Right lung (tissue), 10 donors: ENCODE results near the gene RBAK. TPM values are rescaled to one million over a fixed set of nuclear protein-coding genes. Genes with fewer than 3 reads are reported as not detected.
A peak's percentile ranks its signal among the peaks of the same experiment; 100 is the strongest.
"Not testable (repeated sequence)": the region's sequence is repeated elsewhere in the genome, so short reads cannot be mapped to it uniquely, and the experiment has no call there.

Experiments
- DNase-seq, 2 donors: peaks; one replicate each; pipeline ENCODE4 v3.0.0-alpha.2; 2013
- long read RNA-seq, 8 donors: transcript quantifications; one replicate each; lab custom pipeline, GENCODE V29; 2026
- polyA plus RNA-seq, 5 donors: library from polyadenylated mRNA; unstranded; fragments of 120-200 nt; gene quantifications; one replicate each; pipeline versions ENCODE4 v1.2.1 to v1.2.3, GENCODE V29; 2013; ENCODE audit warnings: inconsistent platforms in 1 of 5, low replicate concordance in 1 of 5; ENCODE audit not compliant: insufficient read length in 5 of 5, insufficient read depth in 1 of 5

RBAK gene
- polyA plus RNA-seq = 10 to 100 TPM; 12.3 to 22.8 (median 21.5) TPM
- long read RNA-seq, donor 1, full-length matches to known transcripts = 4 of 4 reads
- long read RNA-seq, donor 1, partial matches to known transcripts = 0 of 4 reads
- long read RNA-seq, donor 1, other reads (novel, unspliced or antisense) = 0 of 4 reads
- long read RNA-seq, donor 2, partial matches to known transcripts = 0 of 1 reads
- long read RNA-seq, donor 2, other reads (novel, unspliced or antisense) = 0 of 1 reads
- long read RNA-seq, donor 3, full-length matches to known transcripts = 1 of 1 reads
- long read RNA-seq, donor 3, partial matches to known transcripts = 0 of 1 reads
- long read RNA-seq, donor 3, other reads (novel, unspliced or antisense) = 0 of 1 reads
- long read RNA-seq, donor 4, full-length matches to known transcripts = 1 of 1 reads
- long read RNA-seq, donor 4, partial matches to known transcripts = 0 of 1 reads
- long read RNA-seq, donor 4, other reads (novel, unspliced or antisense) = 0 of 1 reads
- long read RNA-seq, donor 5, full-length matches to known transcripts = 3 of 3 reads
- long read RNA-seq, donor 5, partial matches to known transcripts = 0 of 3 reads
- long read RNA-seq, donor 5, other reads (novel, unspliced or antisense) = 0 of 3 reads
- long read RNA-seq, donor 6, full-length matches to known transcripts = 2 of 2 reads
- long read RNA-seq, donor 6, partial matches to known transcripts = 0 of 2 reads
- long read RNA-seq, donor 6, other reads (novel, unspliced or antisense) = 0 of 2 reads
- long read RNA-seq, donor 7, full-length matches to known transcripts = 2 of 2 reads
- long read RNA-seq, donor 7, partial matches to known transcripts = 0 of 2 reads
- long read RNA-seq, donor 7, other reads (novel, unspliced or antisense) = 0 of 2 reads
- long read RNA-seq, donor 8, full-length matches to known transcripts = 1 of 1 reads
- long read RNA-seq, donor 8, partial matches to known transcripts = 0 of 1 reads
- long read RNA-seq, donor 8, other reads (novel, unspliced or antisense) = 0 of 1 reads

- peak; percentile 93 to 94 for DNase-seq
These were observed at the start of gene RBAK for GRCh38 chr7:5045558-5046396. Gene RBAK (plus strand): TSS chr7:5045860. CDS start chr7:5048077, 2,217 bp downstream.

- DNase-seq = no peak
These were observed 48.9 kb upstream of the RBAK start for GRCh38 chr7:4996696-4997222.

GRCh38 chr7:4998244-4998643 lies 47.4 kb upstream of the RBAK start:
- DNase-seq = no peak

- DNase-seq = no peak
These were observed 46.8 kb upstream of the RBAK start for GRCh38 chr7:4998910-4999309.

DNA sequence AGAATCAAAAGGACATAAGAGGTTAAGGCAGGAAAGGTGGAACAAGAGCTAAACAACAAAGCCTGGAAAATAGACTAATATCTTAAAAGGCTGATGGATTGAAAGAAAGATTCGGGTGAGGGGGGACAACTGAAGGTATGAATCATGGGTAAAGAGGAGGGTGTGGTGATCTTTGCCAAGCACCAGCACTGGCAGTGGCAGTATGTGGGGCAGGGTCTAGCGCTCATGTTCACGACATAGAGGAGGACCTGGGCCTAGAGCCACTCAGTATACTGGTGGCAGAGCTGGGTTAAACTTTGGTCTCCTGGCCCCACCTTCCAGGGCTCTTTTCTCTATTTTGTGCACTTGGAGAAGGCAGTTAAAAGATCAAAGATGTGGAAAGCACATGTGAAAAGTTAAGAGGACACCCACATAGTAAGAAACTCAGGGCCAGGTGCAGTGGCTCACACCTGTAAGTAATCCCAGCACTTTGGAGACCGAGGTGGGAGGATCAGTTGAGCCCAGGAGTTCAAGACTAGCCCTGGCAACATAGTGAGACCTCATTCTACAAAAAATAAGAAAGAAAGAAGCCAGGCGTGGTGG lies 46.2 kb upstream of the RBAK start:
- DNase-seq = no peak

DNA sequence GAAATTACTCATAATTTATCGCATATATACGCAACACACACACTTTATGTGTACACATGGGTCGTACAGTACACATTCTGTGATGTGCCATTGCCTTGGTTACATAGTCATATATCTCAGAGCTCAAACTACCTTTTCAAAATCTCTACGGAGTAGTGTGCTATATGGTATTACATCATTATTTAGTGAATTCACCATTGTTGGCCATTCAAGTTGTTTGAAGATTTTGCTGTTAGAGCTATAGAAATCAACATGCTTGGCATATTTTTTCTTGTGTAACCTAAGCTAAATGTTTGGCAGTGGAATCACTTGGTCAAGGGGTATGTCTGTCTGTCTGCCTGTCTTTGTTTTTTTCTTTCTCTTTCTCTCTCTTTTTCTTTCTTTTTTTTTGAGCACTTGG lies 44.7 kb upstream of the RBAK start:
- no peak for DNase-seq

DNA sequence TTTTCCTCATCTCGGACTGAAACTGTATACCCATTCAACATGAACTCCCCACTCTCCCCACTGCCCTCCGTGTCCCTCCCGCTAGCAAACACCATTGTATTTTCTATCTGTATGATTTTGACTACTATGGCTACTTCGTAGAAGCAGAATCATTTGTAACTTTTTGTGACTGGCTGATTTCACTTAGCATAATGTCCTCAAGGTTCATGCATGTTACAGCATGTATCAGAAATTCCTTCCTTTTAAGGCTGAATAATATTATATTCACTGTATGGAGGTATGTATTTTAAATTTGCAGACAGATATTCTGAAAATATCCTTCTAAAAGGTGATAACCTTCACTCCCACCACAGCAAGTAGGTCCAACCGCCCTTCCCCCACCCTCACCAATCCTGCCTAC lies 43.7 kb upstream of the RBAK start:
- no peak for DNase-seq

- DNase-seq = no peak
These were observed 40.6 kb upstream of the RBAK start for GRCh38 chr7:5005066-5005465.

- DNase-seq = no peak
These were observed 32.7 kb upstream of the RBAK start for GRCh38 chr7:5012985-5013384.

DNA sequence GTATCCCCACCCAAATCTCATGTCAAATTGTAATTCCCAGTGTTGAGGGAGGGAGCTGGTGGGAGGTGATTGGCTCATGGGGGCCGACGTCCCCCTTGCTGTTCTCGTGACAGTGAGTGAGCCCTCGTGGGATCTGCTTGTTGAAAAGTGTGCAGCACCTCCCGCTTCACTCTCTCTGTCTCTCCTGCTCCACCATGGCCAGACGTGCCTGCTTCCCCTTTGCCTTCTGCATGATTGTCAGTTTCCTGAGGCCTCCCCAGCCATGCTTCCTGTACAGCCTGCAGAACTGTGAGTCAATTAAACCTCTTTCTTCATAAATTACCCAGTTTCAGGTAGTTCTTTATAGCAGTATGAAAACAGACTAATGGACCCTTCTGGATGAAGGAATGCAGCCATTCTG lies 29.7 kb upstream of the RBAK start:
- not testable (repeated sequence) for DNase-seq

- not testable (repeated sequence) for DNase-seq
These were observed 28.0 kb upstream of the RBAK start for GRCh38 chr7:5017626-5018025.

- DNase-seq = no peak
These were observed 25.6 kb upstream of the RBAK start for GRCh38 chr7:5020098-5020497.

DNA sequence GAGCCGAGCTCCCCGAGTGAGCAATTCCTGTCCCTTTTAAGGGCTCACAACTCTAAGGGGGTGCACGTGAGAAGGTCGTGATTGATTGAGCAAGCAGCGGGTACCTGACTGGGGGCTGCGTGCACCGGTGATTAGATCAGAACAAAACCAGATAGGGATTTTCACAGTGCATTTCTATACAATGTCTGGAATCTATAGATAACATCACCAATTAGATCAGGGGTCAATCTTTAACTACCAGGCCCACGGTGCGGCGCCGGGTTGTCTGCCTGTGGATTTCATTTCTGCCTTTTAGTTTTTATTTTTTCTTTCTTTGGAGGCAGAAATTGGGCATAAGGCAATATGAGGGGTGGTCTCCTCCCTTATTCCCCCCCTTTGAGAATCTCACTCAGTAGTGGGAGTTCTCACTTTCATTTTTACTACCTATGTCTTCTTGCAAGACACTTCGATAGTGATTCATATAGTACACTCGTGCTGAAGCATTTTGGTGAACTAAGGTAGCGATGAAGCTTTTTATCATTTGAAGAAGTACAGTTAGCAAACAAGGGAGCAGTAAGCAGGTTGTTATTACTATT lies 24.6 kb upstream of the RBAK start:
- DNase-seq = not testable (repeated sequence)

GRCh38 chr7:5023626-5024025 lies 22.0 kb upstream of the RBAK start:
- not testable (repeated sequence) for DNase-seq

DNA sequence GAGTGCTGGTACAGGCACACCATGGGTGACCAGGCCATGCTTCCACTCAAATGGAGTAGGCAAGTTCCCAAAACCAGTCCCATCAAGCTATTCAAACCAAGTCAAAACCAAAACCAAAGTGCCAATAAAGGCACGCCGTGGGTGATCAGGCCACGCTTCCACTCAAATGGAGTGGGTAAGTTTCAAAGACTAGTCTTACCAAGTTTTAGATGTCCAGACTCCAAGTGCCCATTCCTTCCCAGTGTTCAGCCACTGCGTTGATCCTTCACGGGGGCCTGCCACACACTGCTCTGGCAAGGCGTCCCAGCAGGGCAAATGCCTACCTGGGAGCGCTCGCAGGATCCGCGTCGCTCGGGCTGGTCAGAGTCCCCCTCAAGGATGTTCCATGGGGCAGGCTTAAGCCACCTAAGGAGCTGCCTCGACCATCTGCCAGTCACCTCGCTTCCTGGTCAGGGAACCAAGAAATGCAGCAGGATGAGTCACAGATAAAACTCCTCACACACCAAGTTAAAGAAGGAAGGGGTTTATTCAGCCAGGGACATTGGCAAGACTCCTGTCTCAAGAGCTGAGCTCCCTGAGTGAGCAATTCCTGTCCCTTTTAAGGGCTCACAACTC lies 17.8 kb upstream of the RBAK start:
- DNase-seq = not testable (repeated sequence)

DNA sequence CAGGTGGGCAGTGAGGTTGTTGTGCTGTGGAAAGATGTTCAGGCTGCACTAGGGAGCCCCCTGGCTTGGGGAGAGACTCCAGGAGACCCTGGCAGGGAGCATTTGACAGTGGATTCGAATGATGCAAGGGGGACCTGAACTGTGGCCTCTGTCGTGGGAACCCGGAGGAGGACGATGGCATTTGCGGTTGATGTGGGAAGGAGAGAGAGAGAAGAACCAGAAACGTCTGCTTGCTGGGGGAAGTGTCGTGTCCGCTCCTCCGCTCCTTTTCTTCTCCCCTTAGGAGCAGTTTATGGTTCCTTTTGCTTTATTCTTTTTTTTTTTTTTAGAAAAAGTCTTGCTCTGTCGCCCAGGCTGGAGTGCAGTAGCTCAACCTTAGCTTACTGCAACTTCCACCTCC lies 12.5 kb upstream of the RBAK start:
- not testable (repeated sequence) for DNase-seq

DNA sequence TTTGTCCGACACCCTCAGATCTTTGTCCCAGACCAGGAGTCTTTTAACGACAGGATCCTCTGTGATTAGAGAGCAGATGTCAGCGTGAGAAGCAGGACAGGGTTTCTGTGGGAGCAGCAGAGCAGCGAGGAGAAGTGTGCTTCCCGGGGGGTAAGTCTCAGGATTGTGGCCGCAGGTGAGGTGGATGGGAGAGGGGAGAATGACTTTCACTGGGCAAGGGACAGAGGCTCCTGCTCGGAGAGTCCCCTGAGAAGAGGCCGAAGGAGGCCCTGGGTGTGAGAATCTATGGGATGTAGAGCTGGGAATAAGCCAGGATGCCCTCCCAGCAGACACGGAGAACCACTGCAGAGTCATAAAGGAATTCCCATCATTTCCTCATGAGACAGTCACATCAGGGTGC lies 10.4 kb upstream of the RBAK start:
- no peak for DNase-seq

GRCh38 chr7:5036446-5036845 lies 9.2 kb upstream of the RBAK start:
- DNase-seq = no peak

GRCh38 chr7:5041047-5041446 lies 4.6 kb upstream of the RBAK start:
- DNase-seq = no peak

DNA sequence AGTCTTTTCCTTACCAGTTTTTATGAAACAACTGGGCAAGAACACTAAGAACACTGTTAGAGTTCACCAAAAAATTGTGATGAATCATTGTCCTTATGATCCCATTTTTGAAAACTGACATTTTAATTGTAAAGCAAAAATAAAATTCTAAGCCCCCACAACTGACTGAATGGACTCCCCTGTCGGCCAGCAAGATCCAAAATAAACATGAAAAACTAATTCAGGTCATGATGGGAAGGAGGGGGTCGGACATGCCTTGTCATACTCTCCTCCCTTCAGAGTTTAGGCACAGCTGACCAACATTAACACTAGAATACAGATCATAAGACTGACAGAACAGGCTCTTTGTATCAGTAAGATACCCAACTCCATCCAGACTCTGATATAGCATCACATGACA lies 2.0 kb upstream of the RBAK start:
- no peak for DNase-seq
